ENCODE results near the gene EHF.

- TF ChIP-seq EZH2 (IDR thresholded peaks at IDR 0.05; ENCODE audit: insufficient read depth, poor library complexity, severe bottlenecking): no peak
- TF ChIP-seq EZH2phosphoT487 (IDR thresholded peaks at IDR 0.05; ENCODE audit: insufficient read depth, low read depth): no peak
Measured at GRCh38 chr11:34668583-34669053, 47.7 kb downstream of the EHF start.
